Neural cell (in vitro differentiated cells): Measurements from ENCODE around the gene SLC1A1. TPM values are rescaled to one million over a fixed set of nuclear protein-coding genes. Genes with fewer than 3 reads are reported as not detected.

ENCODE experiments used
- H2AFZ ChIP-seq: fragments of 200-600, 300-800 bp; sonication (generic), shearing (Covaris generic); 2 replicates; pipeline ENCODE4 v1.6.0; 2014; ENCODE audit warnings: low read depth, mild to moderate bottlenecking, antibody characterized with exemption, low read length, moderate library complexity
- H3F3A ChIP-seq: fragments of 200-600 bp; shearing (Covaris generic); 2 replicates; pipeline ENCODE4 v1.6.1; 2016; ENCODE audit warnings: mild to moderate bottlenecking, moderate library complexity, mixed read lengths, antibody characterized with exemption, low read length; ENCODE audit not compliant: insufficient read depth, poor library complexity, severe bottlenecking
- H3K27ac ChIP-seq: fragments of 200-600, 300-800 bp; sonication (generic), shearing (Covaris generic); 2 replicates; pipeline ENCODE4 v1.5.1; 2014; ENCODE audit warnings: mild to moderate bottlenecking, low read length, moderate library complexity
- H3K27me3 ChIP-seq: fragments of 300-800, 200-600 bp; sonication (generic), shearing (Covaris generic); 2 replicates; pipeline ENCODE4 v1.6.0; 2014; ENCODE audit warnings: mild to moderate bottlenecking, low read depth, low read length, moderate library complexity; ENCODE audit not compliant: insufficient read depth
- H3K36me3 ChIP-seq: fragments of 300-800, 200-600 bp; sonication (generic), shearing (Covaris generic); 2 replicates; pipeline ENCODE4 v1.5.1; 2014; ENCODE audit warnings: mild to moderate bottlenecking, antibody characterized with exemption, low read length, moderate library complexity; ENCODE audit not compliant: insufficient read depth
- H3K4me2 ChIP-seq: fragments of 300-800, 200-600 bp; sonication (generic), shearing (Covaris generic); 2 replicates; pipeline ENCODE4 v1.6.0; 2014; ENCODE audit warnings: mild to moderate bottlenecking, low read length
- H3K4me3 ChIP-seq: fragments of 300-800, 200-600 bp; sonication (generic), shearing (Covaris generic); 2 replicates; pipeline ENCODE4 v1.5.1; 2014; ENCODE audit warnings: mild to moderate bottlenecking, low read length, moderate library complexity
- H3K79me2 ChIP-seq: fragments of 200-600 bp; shearing (Covaris generic); replicated peaks from 2 replicates; pipeline ENCODE4 v1.6.0; 2014; ENCODE audit warnings: mild to moderate bottlenecking, low read length, moderate library complexity; ENCODE audit not compliant: insufficient read depth
- H3K9ac ChIP-seq: fragments of 300-800, 200-600 bp; sonication (generic), shearing (Covaris generic); 2 replicates; pipeline ENCODE4 v1.6.1; 2016; ENCODE audit warnings: mild to moderate bottlenecking, low read length, mixed read lengths
- H3K9me2 ChIP-seq: fragments of 200-600 bp; shearing (Covaris generic); 2 replicates; pipeline ENCODE4 v1.6.1; 2016; ENCODE audit warnings: mild to moderate bottlenecking, low read length, mixed read lengths; ENCODE audit not compliant: insufficient read depth
- H3K9me3 ChIP-seq: fragments of 200-600, 300-800 bp; sonication (generic), shearing (Covaris generic); 2 replicates; pipeline ENCODE4 v1.6.1; 2016; ENCODE audit warnings: mild to moderate bottlenecking, mixed run types, low read length, moderate library complexity, mixed read lengths
- H4K20me1 ChIP-seq: fragments of 200-600 bp; shearing (Covaris generic); 2 replicates; pipeline ENCODE4 v1.6.1; 2016; ENCODE audit warnings: mild to moderate bottlenecking, mixed run types; ENCODE audit not compliant: insufficient read depth
- EP300 ChIP-seq: fragments of 450-650 bp; conservative IDR thresholded peaks from 2 replicates; pipeline ENCODE4 v1.6.1; 2014; ENCODE audit warnings: antibody characterized with exemption, mild to moderate bottlenecking, moderate library complexity; ENCODE audit not compliant: poor library complexity, severe bottlenecking
- EZH2 ChIP-seq: fragments of 200-600, 300-800 bp; shearing (Covaris generic), sonication (generic); IDR thresholded peaks from 2 replicates; pipeline ENCODE4 v1.6.1; 2014; ENCODE audit warnings: antibody characterized with exemption, low read length, borderline replicate concordance, mild to moderate bottlenecking; ENCODE audit not compliant: insufficient read depth, poor library complexity, severe bottlenecking
- MXI1 ChIP-seq: fragments of 450-650 bp; conservative IDR thresholded peaks from 2 replicates; pipeline ENCODE4 v1.6.1; 2014; ENCODE audit warnings: antibody characterized with exemption, mild to moderate bottlenecking; ENCODE audit not compliant: poor library complexity, severe bottlenecking
- POLR2AphosphoS5 ChIP-seq: IDR thresholded peaks from 2 replicates; pipeline ENCODE4 v1.6.1; 2012
- RAD21 ChIP-seq: fragments of 450-650 bp; conservative IDR thresholded peaks from 2 replicates; pipeline ENCODE4 v1.6.1; 2014; ENCODE audit warnings: antibody characterized with exemption, mild to moderate bottlenecking, moderate library complexity
- REST ChIP-seq: IDR thresholded peaks from 2 replicates; pipeline ENCODE4 v1.6.1; 2012; ENCODE audit warnings: borderline replicate concordance
- SMC3 ChIP-seq: fragments of 450-650 bp; conservative IDR thresholded peaks from 2 replicates; pipeline ENCODE4 v1.6.1; 2014; ENCODE audit warnings: antibody characterized with exemption, mild to moderate bottlenecking, moderate library complexity; ENCODE audit not compliant: poor library complexity
- TAF1 ChIP-seq: IDR thresholded peaks from 2 replicates; pipeline ENCODE4 v1.6.1; 2012; ENCODE audit warnings: low read depth
- polyA plus RNA-seq: library from polyadenylated mRNA; depleted of rRNA; stranded (reverse); fragments of >200 nt; gene quantifications from 2 replicates; pipeline ENCODE4 v1.2.3, GENCODE V29; 2014
- TF ChIP-seq, protein P1 (sequence below): fragments of 450-650 bp; IDR thresholded peaks from 2 replicates; pipeline ENCODE4 v1.5.1; 2014; ENCODE audit warnings: antibody characterized with exemption, mild to moderate bottlenecking, moderate library complexity; ENCODE audit not compliant: poor library complexity, severe bottlenecking

The SLC1A1 gene
- polyA plus RNA-seq, 1 donor from 2014 or later: 30.8 TPM

GRCh38 chr9:4622016-4622415 lies 131.7 kb downstream of the SLC1A1 start:
- no peak overlapping the region for H2AFZ ChIP-seq

GRCh38 chr9:4630836-4631235 lies 140.6 kb downstream of the SLC1A1 start:
- Histone ChIP-seq H3K79me2 (no peaks in the 10 kb centered on the region), H3K27me3 (no peaks in the 10 kb centered on the region), H3K4me2 (no peak overlapping the region), H3K9ac (no peak overlapping the region), H3K9me2 (no peaks in the 10 kb centered on the region), H3K9me3 (no peaks in the 10 kb centered on the region), H3K4me3 (no peak overlapping the region), H2AFZ (no peak overlapping the region), H3K27ac (no peak overlapping the region), H3F3A (no peaks in the 10 kb centered on the region), H3K36me3 (no peaks in the 10 kb centered on the region), H4K20me1 (no peaks in the 10 kb centered on the region)
- TF ChIP-seq POLR2AphosphoS5 (no peak), SMC3 (no peak), EZH2 (no peak), TAF1 (no peak), RAD21 (no peak), EP300 (no peak), MXI1 (no peak)
- TF ChIP-seq, protein P1, sequence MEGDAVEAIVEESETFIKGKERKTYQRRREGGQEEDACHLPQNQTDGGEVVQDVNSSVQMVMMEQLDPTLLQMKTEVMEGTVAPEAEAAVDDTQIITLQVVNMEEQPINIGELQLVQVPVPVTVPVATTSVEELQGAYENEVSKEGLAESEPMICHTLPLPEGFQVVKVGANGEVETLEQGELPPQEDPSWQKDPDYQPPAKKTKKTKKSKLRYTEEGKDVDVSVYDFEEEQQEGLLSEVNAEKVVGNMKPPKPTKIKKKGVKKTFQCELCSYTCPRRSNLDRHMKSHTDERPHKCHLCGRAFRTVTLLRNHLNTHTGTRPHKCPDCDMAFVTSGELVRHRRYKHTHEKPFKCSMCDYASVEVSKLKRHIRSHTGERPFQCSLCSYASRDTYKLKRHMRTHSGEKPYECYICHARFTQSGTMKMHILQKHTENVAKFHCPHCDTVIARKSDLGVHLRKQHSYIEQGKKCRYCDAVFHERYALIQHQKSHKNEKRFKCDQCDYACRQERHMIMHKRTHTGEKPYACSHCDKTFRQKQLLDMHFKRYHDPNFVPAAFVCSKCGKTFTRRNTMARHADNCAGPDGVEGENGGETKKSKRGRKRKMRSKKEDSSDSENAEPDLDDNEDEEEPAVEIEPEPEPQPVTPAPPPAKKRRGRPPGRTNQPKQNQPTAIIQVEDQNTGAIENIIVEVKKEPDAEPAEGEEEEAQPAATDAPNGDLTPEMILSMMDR: no peak

More at GRCh38 chr9:4622016-4622415, 131.7 kb downstream of the SLC1A1 start:
- H3K27ac ChIP-seq: no peak overlapping the region
- H4K20me1 ChIP-seq: no peaks in the 10 kb centered on the region
- no peak overlapping the region for H3K9ac ChIP-seq
- H3K9me3 ChIP-seq: no peaks in the 10 kb centered on the region
- TF ChIP-seq, protein P1: no peak
- TF ChIP-seq POLR2AphosphoS5 (no peak), EZH2 (no peak), SMC3 (no peak), RAD21 (no peak), REST (no peak), EP300 (no peak), TAF1 (no peak), MXI1 (no peak)
- no peak overlapping the region for H3K4me2 ChIP-seq
- no peaks in the 10 kb centered on the region for H3F3A ChIP-seq
- H3K36me3 ChIP-seq: no peaks in the 10 kb centered on the region
- H3K4me3 ChIP-seq: no peak overlapping the region
- no peaks in the 10 kb centered on the region for H3K27me3 ChIP-seq
- no peaks in the 10 kb centered on the region for H3K9me2 ChIP-seq
- H3K79me2 ChIP-seq: no peaks in the 10 kb centered on the region
